GM23248 (cell line): ENCODE results near the gene IQSEC1.

Experiments used
- EZH2 ChIP-seq: fragments of 200-600 bp; sonication (generic); IDR thresholded peaks from 2 replicates; pipeline ENCODE4 v1.6.1; 2018; ENCODE audit warnings: antibody characterized with exemption, mild to moderate bottlenecking; ENCODE audit not compliant: insufficient read depth, poor library complexity, severe bottlenecking
- EZH2phosphoT487 ChIP-seq: fragments of 200-600 bp; sonication (generic); IDR thresholded peaks from 2 replicates; pipeline ENCODE4 v1.6.1; 2018; ENCODE audit warnings: antibody characterized with exemption, moderate library complexity, mild to moderate bottlenecking, low read depth; ENCODE audit not compliant: insufficient read depth

GRCh38 chr3:12969486-12969885 lies 103.7 kb downstream of the IQSEC1 start:
- TF ChIP-seq EZH2 (no peak), EZH2phosphoT487 (no peak)
